GM12878 (cell line): ENCODE data around the gene DYRK1B.

ENCODE experiments used
- ESRRA ChIP-seq: IDR thresholded peaks from 2 replicates; pipeline ENCODE4 v1.6.1; 2012; ENCODE audit warnings: mild to moderate bottlenecking, low read length, improper control_type of control experiment
- FOXM1 ChIP-seq: IDR thresholded peaks from 2 replicates; pipeline ENCODE4 v1.6.1; 2012; ENCODE audit warnings: low read depth, mild to moderate bottlenecking, inconsistent platforms, low read length, moderate library complexity
- MTA2 ChIP-seq: fragments of 450-650 bp; IDR thresholded peaks from 2 replicates; pipeline ENCODE4 v1.6.1; 2016; ENCODE audit warnings: low read depth, mild to moderate bottlenecking, moderate library complexity
- MTA3 ChIP-seq: IDR thresholded peaks from 2 replicates; pipeline ENCODE4 v1.6.1; 2012; ENCODE audit warnings: low read length, inconsistent platforms, borderline replicate concordance
- SP1 ChIP-seq: IDR thresholded peaks from one replicate; pipeline ENCODE4 v1.6.1; 2011; ENCODE audit warnings: low read depth, low read length
- TAF1 ChIP-seq: IDR thresholded peaks from 2 replicates; pipeline ENCODE4 v1.6.1; 2011; ENCODE audit warnings: mild to moderate bottlenecking, low read depth, low read length, borderline replicate concordance
- TBL1XR1 ChIP-seq: IDR thresholded peaks from 2 replicates; pipeline ENCODE4 v1.6.1; 2012; ENCODE audit warnings: low read depth, low read length, improper control_type of control experiment
- ZNF274 ChIP-seq: IDR thresholded peaks from one replicate; pipeline ENCODE4 v1.8.0; 2011; ENCODE audit not compliant: insufficient read length, insufficient read depth
- TF ChIP-seq, protein P1 (sequence below), 3 experiments: IDR thresholded peaks in 2 of 3; conservative IDR thresholded peaks in 1 of 3; 2 replicates each; pipeline ENCODE4 v1.5.1; 2011; ENCODE audit warnings: low read depth in 3 of 3, low read length in 3 of 3, mild to moderate bottlenecking in 3 of 3, control low read depth in 2 of 3, moderate library complexity in 2 of 3, inconsistent platforms in 1 of 3, mixed read lengths in 1 of 3; ENCODE audit not compliant: control insufficient read depth in 2 of 3, insufficient read depth in 1 of 3; ENCODE audit errors: extremely low read depth in 1 of 3
- TF ChIP-seq, protein P2 (sequence below): fragments of 450-650 bp; formaldehyde crosslinking; IDR thresholded peaks from 2 replicates; pipeline ENCODE4 v1.4.0; 2020; ENCODE audit warnings: mild to moderate bottlenecking, moderate library complexity
- TF ChIP-seq, protein P3 (sequence below): fragments of 450-650 bp; IDR thresholded peaks from 2 replicates; pipeline ENCODE4 v1.6.1; 2014; ENCODE audit warnings: mild to moderate bottlenecking
- TF ChIP-seq, protein P4 (sequence below): fragments of 450-650 bp; conservative IDR thresholded peaks from 2 replicates; pipeline ENCODE4 v1.6.1; 2017; ENCODE audit warnings: mild to moderate bottlenecking, moderate library complexity
- TF ChIP-seq, protein P5 (sequence below): fragments of 450-650 bp; IDR thresholded peaks from 2 replicates; pipeline ENCODE4 v1.6.1; 2017; ENCODE audit warnings: mild to moderate bottlenecking

DNA sequence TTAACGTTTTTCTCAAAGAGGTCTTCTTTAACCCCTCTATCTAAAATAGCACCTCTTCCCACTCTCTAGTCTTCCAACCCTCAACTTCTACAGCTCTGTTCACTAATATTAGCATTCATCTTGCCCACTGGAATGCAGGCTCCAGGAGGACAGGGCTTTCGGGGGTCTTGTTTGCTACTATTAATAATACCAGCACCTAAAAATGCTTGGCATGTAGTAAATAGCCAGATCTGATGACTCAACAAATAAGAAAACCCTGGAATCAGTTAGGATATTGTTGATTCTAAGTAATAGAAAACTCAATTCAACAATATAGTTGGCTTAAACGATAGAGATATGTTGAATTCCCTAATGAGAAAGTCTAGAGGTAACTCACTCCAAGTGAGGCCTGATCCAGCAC is 14.2 kb downstream of the DYRK1B start:
- TF ChIP-seq, protein P1, sequence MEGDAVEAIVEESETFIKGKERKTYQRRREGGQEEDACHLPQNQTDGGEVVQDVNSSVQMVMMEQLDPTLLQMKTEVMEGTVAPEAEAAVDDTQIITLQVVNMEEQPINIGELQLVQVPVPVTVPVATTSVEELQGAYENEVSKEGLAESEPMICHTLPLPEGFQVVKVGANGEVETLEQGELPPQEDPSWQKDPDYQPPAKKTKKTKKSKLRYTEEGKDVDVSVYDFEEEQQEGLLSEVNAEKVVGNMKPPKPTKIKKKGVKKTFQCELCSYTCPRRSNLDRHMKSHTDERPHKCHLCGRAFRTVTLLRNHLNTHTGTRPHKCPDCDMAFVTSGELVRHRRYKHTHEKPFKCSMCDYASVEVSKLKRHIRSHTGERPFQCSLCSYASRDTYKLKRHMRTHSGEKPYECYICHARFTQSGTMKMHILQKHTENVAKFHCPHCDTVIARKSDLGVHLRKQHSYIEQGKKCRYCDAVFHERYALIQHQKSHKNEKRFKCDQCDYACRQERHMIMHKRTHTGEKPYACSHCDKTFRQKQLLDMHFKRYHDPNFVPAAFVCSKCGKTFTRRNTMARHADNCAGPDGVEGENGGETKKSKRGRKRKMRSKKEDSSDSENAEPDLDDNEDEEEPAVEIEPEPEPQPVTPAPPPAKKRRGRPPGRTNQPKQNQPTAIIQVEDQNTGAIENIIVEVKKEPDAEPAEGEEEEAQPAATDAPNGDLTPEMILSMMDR (IDR thresholded peaks at IDR 0.05 in 2 of 3, conservative IDR thresholded peaks at IDR 0.05 in 1 of 3; ENCODE audit: control insufficient read depth in 2 of 3, extremely low read depth in 1 of 3, insufficient read depth in 1 of 3, low read depth in 3 of 3, low read length in 3 of 3), result no peak
- TF ChIP-seq TBL1XR1 (no peak), MTA2 (no peak), ZNF274 (no peak), FOXM1 (no peak), ESRRA (no peak), SP1 (no peak), MTA3 (no peak), TAF1 (no peak)
- TF ChIP-seq, protein P2, sequence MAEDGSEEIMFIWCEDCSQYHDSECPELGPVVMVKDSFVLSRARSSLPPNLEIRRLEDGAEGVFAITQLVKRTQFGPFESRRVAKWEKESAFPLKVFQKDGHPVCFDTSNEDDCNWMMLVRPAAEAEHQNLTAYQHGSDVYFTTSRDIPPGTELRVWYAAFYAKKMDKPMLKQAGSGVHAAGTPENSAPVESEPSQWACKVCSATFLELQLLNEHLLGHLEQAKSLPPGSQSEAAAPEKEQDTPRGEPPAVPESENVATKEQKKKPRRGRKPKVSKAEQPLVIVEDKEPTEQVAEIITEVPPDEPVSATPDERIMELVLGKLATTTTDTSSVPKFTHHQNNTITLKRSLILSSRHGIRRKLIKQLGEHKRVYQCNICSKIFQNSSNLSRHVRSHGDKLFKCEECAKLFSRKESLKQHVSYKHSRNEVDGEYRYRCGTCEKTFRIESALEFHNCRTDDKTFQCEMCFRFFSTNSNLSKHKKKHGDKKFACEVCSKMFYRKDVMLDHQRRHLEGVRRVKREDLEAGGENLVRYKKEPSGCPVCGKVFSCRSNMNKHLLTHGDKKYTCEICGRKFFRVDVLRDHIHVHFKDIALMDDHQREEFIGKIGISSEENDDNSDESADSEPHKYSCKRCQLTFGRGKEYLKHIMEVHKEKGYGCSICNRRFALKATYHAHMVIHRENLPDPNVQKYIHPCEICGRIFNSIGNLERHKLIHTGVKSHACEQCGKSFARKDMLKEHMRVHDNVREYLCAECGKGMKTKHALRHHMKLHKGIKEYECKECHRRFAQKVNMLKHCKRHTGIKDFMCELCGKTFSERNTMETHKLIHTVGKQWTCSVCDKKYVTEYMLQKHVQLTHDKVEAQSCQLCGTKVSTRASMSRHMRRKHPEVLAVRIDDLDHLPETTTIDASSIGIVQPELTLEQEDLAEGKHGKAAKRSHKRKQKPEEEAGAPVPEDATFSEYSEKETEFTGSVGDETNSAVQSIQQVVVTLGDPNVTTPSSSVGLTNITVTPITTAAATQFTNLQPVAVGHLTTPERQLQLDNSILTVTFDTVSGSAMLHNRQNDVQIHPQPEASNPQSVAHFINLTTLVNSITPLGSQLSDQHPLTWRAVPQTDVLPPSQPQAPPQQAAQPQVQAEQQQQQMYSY (CRISPR knock-in tag), result no peak
- TF ChIP-seq, protein P3, sequence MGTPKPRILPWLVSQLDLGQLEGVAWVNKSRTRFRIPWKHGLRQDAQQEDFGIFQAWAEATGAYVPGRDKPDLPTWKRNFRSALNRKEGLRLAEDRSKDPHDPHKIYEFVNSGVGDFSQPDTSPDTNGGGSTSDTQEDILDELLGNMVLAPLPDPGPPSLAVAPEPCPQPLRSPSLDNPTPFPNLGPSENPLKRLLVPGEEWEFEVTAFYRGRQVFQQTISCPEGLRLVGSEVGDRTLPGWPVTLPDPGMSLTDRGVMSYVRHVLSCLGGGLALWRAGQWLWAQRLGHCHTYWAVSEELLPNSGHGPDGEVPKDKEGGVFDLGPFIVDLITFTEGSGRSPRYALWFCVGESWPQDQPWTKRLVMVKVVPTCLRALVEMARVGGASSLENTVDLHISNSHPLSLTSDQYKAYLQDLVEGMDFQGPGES, result no peak
- TF ChIP-seq, protein P4, sequence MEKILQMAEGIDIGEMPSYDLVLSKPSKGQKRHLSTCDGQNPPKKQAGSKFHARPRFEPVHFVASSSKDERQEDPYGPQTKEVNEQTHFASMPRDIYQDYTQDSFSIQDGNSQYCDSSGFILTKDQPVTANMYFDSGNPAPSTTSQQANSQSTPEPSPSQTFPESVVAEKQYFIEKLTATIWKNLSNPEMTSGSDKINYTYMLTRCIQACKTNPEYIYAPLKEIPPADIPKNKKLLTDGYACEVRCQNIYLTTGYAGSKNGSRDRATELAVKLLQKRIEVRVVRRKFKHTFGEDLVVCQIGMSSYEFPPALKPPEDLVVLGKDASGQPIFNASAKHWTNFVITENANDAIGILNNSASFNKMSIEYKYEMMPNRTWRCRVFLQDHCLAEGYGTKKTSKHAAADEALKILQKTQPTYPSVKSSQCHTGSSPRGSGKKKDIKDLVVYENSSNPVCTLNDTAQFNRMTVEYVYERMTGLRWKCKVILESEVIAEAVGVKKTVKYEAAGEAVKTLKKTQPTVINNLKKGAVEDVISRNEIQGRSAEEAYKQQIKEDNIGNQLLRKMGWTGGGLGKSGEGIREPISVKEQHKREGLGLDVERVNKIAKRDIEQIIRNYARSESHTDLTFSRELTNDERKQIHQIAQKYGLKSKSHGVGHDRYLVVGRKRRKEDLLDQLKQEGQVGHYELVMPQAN, result no peak
- TF ChIP-seq, protein P5, sequence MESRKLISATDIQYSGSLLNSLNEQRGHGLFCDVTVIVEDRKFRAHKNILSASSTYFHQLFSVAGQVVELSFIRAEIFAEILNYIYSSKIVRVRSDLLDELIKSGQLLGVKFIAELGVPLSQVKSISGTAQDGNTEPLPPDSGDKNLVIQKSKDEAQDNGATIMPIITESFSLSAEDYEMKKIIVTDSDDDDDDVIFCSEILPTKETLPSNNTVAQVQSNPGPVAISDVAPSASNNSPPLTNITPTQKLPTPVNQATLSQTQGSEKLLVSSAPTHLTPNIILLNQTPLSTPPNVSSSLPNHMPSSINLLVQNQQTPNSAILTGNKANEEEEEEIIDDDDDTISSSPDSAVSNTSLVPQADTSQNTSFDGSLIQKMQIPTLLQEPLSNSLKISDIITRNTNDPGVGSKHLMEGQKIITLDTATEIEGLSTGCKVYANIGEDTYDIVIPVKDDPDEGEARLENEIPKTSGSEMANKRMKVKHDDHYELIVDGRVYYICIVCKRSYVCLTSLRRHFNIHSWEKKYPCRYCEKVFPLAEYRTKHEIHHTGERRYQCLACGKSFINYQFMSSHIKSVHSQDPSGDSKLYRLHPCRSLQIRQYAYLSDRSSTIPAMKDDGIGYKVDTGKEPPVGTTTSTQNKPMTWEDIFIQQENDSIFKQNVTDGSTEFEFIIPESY, result no peak
